EH (cell line): Measurements from ENCODE around the gene KLHDC8B.

Source experiments
- DNase-seq: peaks from one replicate; pipeline ENCODE4 v3.0.0-alpha.2; 2015; ENCODE audit warnings: low read depth

The KLHDC8B gene

DNA sequence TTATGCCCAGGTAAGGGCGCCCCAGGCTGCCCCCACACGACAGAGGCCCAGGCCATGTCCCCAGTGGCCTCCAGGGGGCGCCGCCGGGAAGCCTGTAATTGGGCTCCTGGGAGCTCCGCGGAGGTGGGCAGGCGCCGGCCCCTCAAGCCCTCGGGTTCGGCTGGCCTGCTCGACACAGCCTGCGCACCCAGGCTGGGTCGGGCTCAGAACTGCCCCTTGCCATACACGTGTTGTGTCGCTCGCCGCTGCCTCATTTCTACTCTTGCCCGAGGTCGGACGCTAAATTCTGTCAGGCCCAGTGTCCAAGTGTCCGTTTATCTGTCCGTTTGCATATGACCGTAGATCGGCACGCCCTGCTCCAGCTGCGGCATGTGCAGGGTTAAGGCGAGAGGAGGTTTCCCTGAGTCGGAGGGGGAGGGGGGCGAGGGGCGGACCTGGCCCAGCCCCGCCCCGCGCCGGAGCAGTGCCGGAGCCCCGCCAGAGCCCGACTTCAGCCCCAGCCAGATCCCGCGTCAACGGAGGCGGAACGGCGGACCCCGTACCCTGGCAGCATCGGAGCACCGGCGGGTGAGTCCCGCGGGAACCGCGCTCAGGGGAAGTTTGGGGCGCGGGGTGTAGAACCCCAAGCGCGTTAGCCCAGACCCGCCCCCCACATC, at the start of gene KLHDC8B:
Gene KLHDC8B (plus strand): TSS at position 480 of the 656 bp plus-strand sequence. CDS start 1,172 bp downstream, outside the sequence.
- peak; percentile 92 for DNase-seq

DNA sequence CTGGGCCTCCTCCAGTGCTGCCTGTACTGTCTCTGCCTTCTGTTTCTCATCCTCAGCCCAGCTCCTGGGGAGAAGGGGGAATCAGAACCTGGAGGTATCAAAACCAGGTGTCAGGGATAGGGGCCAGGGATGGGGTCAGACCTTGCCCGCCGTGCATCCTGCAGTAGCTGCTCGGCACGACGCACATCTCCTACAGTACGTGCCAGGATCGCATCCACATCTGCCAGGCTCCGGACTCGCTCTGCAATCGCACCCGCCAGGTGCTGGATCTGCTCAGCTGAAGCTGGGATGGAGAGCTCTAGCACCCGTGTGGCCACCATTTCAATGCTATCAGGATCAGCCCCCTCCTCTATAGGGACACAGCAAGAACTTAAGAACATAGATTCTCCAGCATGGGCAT, 49.4 kb upstream of the KLHDC8B start:
- DNase-seq = no peak

DNA sequence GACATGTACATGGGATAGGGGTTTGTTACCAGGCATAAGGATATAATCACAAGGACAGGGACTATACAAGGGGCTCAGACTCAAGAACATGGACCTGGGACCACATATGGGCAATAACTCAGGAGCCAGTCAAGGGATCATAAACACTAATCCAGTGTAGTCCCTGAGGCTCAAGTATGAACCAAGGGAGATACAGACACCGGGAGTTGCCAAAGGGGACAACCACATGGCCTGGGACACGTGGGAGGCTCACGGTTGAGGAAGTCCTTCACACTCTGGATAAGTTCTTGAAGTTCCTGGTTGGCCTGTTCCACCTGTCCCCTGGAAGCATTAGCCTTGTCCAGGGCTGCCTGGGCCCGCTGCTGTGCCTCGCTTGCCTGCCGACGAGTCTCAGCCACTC, 48.9 kb upstream of the KLHDC8B start:
- no peak for DNase-seq

DNA sequence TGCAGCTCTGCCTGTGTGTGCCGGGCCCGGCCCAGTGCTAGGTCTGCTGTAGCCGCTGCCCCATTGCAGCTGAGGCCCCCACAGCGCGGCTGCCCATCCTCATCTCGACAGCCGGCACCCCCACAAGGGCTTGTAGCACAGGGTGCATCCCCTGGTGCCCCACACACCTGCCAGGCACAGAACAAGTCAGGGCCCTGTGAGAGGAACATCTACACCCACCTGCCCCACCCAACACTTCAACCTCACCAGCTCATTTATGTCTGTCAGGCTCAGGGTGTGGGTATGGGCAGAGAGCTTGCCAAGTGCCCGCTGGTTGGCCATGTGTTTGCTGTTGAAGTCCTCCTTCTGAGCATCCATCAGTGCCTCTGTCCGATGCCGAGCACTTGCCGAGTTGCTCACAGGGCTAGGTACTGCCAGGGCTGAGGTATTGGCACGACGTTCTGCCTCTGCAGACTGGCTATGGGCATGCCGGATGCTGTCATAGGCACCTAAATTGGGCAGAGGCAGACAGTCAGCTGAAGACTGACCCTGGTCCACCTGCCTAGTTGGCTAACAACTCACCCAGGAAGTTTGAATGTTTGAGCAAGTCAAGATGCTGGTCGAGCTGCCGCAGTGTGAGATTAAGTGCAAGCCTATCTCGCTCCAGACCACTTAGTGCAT, 48.4 kb upstream of the KLHDC8B start:
- DNase-seq = no peak

DNA sequence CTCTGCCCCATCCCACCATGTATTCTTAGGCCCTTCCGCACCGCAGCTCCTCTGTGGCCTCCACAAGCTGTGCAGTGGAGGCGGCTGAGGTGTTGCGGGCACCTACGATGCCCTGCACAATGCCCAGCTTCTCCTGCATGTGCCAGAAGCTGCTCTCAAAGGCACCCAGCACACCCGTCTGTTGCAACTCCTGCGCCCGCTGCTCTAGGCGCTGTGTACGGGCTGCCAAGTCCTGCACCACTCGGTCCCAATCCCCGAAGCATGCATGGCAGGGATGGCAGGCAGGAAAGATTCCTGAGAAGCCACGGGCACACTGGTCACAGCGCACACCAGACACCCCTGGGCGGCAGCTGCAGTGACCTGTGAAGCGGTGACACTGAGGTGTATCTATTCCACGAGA, 47.7 kb upstream of the KLHDC8B start:
- no peak for DNase-seq

DNA sequence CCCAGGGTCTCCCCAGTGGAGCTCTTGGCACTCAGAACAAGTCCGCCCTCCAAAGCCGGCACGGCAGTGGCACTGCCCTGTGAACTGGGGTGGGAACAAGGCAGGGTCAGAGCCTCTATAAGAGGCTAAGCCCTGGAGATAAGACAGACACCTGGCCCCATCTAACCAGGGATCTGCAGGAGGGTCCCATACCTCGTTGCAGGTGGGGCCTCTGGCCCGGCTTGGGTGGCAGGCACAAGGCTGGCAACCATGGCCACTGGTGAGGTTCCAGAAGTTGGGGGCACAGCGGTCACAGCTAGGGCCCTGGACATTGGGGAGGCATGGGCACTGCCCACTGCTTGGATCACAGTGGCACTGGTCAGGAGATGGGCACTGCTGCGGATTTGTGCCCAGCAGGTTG, 47.2 kb upstream of the KLHDC8B start:
- no peak for DNase-seq

DNA sequence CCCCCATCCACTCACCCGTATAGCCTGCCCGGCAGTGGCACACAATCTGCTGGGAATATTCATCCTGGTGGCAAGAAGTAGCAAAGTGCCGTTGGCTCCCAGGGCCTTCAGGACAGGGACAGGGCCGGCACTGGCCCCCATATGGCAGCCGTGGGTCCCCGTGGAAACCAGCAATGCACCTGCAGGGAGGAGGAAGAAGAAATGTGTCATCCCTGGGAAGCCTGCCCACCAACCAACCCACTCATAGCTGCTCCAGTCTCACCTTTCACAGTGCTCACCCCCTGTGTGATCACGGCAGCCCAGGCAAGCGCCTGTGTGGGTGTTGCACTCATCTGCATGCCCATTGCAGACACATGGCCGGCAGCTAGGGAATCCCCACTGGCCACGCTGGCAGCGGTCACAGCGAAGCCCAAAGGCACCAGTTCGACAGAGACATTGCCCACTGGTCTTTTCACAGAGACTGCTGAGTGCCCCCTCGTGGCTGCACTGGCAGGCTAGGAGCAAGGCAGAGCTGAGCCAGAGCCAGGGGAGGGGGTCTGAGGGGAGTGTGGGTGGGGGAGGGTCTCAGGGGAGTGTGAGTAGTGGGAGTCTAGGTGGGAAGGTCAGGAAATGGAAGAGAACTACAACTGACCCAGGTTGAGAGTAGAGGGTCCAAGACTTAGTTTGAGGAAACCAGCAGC, 46.3 kb upstream of the KLHDC8B start:
- DNase-seq = no peak

DNA sequence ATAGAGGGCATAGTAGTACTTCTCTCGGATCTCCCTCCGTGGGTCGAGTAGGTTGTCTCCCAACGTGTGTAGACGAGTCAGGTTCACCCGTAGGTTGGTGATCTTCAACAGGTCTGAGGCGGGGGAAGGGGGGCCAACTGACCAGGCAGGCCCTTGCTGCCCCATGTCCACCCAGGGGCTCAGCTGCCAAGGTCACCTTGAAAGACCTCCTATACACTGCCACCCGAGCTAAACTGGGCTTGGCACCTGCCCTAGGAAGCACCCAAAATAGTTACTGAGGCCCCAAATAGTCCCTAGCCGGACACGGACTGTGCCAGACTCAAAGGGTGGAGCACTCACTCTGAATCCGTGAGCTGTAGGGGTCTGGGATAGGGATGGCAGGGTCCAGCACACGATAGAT, 40.4 kb upstream of the KLHDC8B start:
- DNase-seq = no peak

DNA sequence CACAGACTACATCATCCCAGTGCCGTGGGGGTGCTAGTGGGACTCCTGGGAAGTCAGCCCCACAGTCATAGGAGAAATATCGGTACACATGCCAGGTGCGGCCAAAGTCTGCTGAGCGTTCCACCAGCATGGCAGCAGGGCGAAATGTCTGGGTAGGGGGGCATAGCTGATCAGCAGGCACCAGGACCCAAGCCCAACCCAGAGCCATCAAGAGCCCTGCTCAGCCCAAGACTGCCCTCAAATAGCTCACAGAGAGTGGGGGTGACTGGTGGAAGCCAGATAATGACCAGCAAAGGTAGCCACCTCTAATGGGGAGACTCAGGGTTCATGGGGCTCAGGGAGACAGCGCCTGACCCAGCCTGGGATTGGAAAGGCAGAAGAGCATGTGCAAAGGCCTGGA, 39.8 kb upstream of the KLHDC8B start:
- no peak for DNase-seq

DNA sequence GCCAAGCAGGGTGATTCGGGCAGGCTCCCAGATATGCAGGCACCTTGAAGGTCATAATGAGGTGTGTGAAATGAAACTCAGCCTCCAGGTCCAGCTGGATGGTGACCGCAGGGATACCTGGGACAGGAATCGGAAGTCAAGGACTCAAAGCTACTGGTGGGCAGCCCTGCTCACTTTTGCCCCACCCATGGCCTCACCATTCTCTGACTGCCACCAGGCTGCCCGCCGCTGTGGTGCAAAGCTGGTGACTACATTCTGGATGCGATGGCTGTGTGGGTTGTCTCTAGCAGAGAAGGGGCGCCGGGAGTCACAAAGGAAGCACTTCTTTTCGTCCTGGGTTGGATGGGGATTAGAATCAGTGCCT, 39.3 kb upstream of the KLHDC8B start:
- DNase-seq = no peak

DNA sequence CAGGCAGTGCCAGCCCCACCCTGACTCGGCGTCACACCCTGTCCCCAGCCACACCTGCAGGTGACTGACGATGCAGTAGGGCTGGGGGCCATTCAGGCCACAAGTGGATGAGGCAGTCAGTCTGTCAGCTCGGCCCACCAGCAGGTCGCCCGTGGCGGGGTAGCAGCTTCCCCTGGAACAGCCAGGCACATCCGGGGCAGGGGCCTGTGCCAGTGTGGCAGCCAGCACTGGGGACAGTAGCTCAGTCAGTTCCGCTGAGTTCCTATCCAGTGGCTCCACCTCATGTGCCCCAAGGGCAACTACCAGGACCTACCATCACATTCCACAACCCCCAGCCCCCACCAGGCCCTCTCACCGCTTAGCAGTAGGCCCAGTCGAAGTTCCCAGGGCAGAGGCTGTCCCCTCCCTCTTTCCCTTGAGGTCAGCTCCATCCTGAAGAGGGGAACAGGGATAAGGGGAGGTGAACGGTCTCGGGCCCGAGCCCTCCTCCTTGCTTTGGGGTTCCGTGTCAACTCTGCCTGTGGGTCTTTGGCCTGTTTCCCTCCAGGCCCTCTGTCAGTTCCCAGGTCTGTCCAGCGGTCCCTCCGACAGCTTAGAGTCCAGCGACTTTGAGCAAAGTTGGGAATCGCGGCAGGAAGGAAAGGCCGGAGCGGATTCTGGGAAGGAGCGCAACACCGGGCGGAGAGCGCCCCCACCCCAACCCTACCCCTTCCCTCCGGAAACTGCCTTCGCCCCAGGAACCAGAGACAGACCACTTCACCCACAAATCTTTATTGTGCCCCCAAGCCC, 38.8 kb upstream of the KLHDC8B start, which contains the start of gene LAMB2:
Gene LAMB2 (minus strand): TSS at position 614 of the 789 bp plus-strand sequence. CDS start 183 bp downstream, at position 431.
- peak; percentile 94 for DNase-seq

DNA sequence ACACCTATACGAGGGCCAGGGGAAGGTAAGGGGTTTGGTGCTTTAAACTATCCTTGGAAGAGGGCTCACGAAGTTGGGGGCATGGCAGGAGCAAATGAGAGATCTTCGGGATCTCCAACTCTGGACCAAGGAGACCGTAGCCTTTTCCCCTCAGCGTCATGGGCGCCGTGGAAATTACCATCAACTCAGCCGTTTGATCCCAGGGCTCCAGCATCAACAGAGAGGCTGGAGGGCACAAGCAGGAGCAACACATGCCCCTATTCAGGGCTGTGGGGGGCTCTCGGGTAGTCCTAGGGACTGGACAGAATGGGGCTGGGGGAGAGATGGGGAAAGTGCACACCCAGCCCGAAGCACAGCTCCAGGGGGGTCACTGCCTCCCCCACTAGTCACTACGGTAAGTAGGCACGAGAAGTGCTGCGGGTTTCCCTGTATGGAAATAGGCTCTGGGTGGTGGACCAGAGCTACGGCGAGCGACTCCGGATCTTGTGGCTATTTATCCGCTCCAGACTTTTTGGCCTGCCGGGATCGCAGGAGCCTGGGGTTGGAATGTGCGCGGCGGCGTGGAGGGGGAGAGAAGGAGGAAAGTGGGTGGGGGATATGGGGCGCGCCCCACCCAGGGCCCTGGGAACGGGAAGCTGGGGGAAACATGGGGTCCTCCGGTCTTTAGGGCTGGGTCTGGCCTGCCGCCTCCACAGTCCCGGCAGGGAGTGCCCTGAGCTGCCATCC, 38.0 kb upstream of the KLHDC8B start:
- peak; percentile 95 for DNase-seq

DNA sequence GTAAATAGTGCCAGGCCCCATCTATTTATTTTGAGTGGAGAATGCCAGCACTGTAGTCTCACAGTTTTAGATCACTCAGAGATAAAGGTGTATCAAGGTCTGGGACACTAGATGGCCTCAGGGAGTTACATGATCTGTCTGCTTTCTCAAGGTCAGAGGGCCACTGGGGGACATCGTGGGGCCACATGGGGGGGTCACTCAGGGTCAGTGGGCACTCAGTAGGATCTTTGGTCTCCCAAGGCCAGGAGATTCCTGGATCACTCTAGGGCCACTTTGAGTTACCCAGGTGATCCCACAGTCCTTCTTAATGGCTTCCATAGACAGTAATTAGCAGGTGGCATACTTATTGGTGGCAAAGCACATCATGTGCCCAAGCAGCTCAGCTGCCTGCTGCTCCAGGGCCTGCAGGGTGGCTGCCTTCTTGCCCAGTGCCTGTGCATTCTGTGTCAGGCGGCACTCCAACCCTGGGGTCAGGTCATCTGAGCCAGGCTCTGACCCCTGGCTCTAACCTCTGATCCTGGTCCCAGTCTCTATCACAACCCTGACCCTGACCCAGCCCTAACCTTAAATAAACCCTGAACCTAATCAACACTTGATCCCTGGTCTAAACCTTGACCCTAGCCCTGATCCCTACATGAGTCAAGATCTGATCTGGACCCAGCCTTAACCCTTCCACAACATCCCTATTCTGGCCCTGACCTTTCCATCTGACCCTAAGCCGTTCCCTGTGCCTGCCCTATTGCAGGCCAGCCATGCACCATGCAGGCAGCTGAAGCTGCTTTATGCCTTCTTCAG, 36.7 kb upstream of the KLHDC8B start:
- DNase-seq = peak; percentile 21

DNA sequence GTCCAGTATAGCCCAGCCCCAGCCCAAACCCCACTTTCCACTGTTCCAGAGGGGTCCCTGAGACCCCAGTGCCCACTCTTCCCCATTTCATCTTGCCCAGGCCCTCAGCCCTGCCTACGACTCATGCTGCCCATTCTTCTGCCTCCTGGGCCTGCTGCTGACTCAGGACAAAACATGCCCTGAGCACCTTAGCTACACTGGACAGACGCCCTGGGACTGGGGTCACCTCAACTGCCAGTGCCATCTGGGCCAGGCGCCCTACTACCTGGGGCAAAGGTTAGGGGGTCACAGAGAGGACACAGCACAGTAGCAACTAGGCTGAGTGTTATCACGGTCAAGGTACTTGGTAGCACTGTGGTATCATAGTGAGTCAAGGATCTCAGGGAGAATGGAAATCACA, 35.9 kb upstream of the KLHDC8B start:
- DNase-seq = no peak

DNA sequence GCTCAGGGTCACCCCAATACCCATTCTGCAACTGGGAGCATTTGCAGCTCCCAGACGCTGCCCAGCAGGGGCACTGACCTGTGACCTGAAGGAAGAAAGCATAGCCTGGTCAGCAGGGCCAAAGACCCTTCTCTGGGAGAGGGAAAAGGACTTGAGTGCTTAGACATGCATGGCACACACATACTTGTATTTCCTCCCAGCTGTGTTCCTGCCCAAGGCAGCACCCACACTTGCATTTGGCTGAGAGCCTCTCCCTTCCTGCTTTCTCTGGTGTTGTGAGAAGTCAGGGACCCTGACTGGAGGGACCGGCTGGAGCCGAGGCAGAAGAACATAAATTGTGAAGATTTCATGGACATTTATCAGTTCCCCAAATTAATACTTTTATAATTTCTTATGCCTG, 31.3 kb upstream of the KLHDC8B start:
- no peak for DNase-seq

DNA sequence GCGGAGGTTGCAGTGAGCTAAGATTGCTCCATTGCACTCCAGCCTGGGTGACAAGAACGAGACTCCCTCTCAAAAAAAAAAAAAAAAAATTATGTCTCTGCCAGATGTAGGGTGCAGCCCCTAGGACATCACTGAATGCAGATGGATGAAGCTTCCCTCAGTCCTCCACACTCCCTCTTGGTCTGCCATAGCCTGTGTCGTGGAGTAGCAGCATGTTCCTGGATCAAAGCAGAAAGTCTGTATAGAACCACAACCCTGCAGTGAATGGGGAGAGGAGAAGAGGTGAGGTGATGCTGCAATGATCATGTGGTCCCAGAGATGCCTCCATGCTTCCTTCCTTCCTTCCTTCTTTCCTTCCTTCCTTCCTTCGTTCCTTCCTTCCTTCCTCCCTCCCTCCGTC, 23.2 kb upstream of the KLHDC8B start:
- DNase-seq = no peak

DNA sequence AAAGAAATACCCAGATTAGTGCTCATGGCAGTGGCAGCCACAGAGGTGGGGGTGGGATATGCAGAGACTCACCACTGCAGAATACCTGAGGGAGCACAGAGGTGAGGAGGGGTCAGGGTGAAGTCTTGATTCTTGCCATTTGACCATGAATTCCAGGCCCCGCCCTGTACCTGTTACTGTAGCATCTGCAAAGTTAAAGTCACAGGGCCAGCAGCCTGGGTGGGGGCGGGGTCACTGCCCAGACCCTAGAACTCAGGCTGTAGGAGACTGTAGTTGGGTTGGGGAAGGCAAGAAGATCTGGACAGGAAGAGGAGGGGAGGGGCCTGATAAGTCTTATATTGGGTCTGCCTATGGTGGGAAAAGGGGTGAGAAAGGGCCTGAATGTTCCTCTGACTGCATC, 19.8 kb upstream of the KLHDC8B start:
- DNase-seq = no peak

DNA sequence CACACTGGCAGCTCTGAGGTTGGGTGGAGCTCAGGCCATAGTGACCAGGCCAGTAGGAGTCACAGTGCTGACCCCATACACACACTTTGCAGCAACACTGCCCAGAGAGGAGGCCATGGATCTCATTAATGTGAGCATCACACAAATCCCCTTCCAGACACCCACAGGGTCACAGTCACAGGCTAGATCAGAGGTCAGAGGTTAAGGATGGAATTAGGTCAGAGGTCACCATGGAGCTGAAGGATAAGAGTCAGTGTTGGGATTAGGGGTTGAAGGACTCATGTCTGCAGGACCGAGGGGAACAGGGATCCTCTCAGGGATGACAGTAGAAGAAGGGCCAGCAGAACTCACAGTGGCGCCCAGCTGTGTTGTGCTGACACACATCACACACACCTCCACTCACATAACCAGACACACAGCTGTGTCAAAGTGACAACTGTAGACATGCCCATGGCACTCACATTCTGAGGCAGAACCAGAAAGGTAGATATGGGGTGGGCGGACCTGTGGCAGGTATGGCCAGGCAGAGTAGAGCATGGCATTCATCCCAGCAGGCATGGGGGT, 18.0 kb upstream of the KLHDC8B start:
- no peak for DNase-seq

DNA sequence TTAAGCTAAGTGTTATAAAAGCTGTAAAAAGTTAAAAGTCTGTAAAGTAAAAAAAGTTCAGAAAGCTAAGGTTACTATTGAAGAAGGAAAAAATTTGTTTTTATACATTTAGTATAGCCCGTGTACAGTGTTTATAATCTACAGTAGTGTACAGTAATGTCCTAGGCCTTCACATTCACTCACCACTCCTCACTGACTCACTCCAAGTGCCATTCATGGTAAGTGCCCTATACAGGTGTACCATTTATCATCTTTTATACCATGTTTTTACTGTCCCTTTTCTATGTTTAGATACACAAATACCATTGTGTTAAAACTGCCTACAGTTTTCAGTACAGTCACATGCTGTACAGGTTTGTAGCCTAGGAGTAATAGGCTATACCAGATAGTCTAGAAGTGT, 14.1 kb upstream of the KLHDC8B start:
- no peak for DNase-seq

DNA sequence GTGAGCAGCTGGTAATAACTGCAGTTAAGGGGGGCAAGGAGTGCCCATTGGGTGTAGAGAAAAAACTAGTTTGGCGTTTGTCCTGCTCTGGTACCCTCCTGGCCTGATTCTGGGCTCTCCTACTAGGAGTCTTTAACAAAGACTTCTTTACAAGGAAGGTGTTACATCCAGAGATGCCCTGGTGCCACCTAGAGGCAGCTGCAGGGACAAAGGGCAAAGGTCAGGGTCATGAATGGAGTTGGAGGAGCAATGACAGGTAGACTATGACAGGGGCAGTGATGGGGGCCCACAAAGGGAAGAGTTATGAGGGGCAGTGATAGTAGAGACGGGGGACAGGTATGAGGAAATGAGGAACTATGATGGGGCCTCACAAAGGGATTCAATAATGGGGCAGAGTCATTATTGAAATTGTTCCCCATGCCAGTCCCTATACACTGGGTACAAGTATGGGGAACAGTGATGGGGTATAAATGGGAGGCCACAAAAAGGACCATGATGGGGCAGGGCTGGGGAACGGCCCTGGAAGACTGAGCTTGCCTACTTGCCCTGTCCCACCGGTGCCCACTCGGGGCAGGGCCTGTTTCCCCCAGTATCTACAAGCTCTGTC, 13.2 kb upstream of the KLHDC8B start:
- DNase-seq = peak; percentile 31
